Esophagus muscularis mucosa (tissue), 4 donors: ENCODE data around the gene NUP54. TPM values are rescaled to one million over a fixed set of nuclear protein-coding genes. Genes with fewer than 3 reads are reported as not detected.

ENCODE experiments used
- DNase-seq: peaks from one replicate; pipeline ENCODE4 v3.0.0-alpha.2; 2017; ENCODE audit errors: extremely low spot score
- H3K27ac ChIP-seq, 4 donors: fragments of 200-600 bp; sonication (generic); replicated peaks in 1 of 4; 1 replicate in 3 of 4; 2 replicates in 1 of 4; pipeline ENCODE4 v1.5.1; 2016 to 2019; ENCODE audit warnings: mild to moderate bottlenecking in 1 of 4
- H3K27me3 ChIP-seq, 4 donors: fragments of 200-600 bp; sonication (generic); one replicate each; pipeline versions ENCODE4 v1.5.1 to v1.6.0; 2016 to 2019
- H3K36me3 ChIP-seq, 4 donors: fragments of 200-600 bp; sonication (generic); one replicate each; pipeline ENCODE4 v1.5.1; 2016 to 2019
- H3K4me1 ChIP-seq, 4 donors: fragments of 200-600 bp; sonication (generic); one replicate each; pipeline ENCODE4 v1.5.1; 2016 to 2019
- H3K4me3 ChIP-seq, 4 donors: fragments of 200-600 bp; sonication (generic); 1 replicate in 2 of 4; 2 replicates in 2 of 4; pipeline ENCODE4 v1.5.1; 2016 to 2019; ENCODE audit warnings: mild to moderate bottlenecking in 4 of 4, moderate library complexity in 1 of 4
- H3K9me3 ChIP-seq, 4 donors: fragments of 200-600 bp; sonication (generic); 1 replicate in 3 of 4; 2 replicates in 1 of 4; pipeline ENCODE4 v1.5.1; 2016 to 2019
- CTCF ChIP-seq, 3 experiments: fragments of 200-600 bp in 2 of 3; fragments of 450-650 bp in 1 of 3; sonication (generic) in 2 of 3; IDR thresholded peaks; one replicate each; pipeline ENCODE4 v1.5.1; 2017 to 2019; ENCODE audit warnings: antibody characterized with exemption in 3 of 3, mild to moderate bottlenecking in 2 of 3, moderate library complexity in 1 of 3
- EP300 ChIP-seq: sonication (generic); formaldehyde crosslinking; IDR thresholded peaks from one replicate; pipeline ENCODE4 v1.6.1; 2017; ENCODE audit warnings: antibody characterized with exemption
- POLR2A ChIP-seq: fragments of 450-650 bp; IDR thresholded peaks from one replicate; pipeline ENCODE4 v1.6.1; 2017; ENCODE audit warnings: antibody characterized with exemption, moderate library complexity, mild to moderate bottlenecking, low read depth
- POLR2AphosphoS5 ChIP-seq, 2 donors: sonication (generic); formaldehyde crosslinking; IDR thresholded peaks; one replicate each; pipeline ENCODE4 v1.6.1; 2017; ENCODE audit warnings: antibody characterized with exemption in 2 of 2
- WGBS: methylation state at CpG from one replicate; pipeline ENCODE4 v1.1.5; 2018; 5-methylcytosine and 5-hydroxymethylcytosine counted together
- intact Hi-C: fragments of 100-400 bp; cut with DNase I; formaldehyde crosslinking; loops from one replicate; pipeline ENCODE4 v1.15.1; 2023
- total RNA-seq, 4 donors: library from RNA; depleted of rRNA; stranded (reverse); fragments of >200 nt; gene quantifications; one replicate each; pipeline versions ENCODE4 v1.1.0 to v1.2.1, GENCODE V29; 2016

NUP54 gene
- total RNA-seq, 4 donors from 2014 or later: 29.6 to 44.4 (median 39.3) TPM

DNA sequence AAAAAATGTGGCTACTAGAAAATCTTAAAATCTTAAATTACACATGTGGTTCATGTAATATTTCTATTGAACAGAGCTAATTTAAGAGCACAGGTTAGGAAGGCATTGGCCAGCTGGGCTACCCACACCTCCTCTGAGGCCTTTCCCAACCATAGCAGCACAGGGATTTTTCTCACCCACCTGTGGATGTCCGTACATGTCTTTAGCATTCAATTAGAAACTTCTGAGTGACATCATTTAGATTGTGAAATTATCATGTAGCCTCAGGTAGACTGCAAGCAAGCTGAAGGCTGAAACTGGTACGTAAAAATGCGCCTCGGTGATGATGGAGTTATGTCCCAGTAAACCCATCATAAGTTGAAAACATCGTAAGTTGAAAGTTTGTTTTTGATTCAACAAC lies 34.3 kb upstream of the NUP54 start:
- no peak for DNase-seq
- 92% methylated on average over 5 of the region's 5 CpGs for WGBS
- H3K27me3 ChIP-seq: no peaks in the 10 kb centered on the region
- TF ChIP-seq EP300 (no peak), POLR2A (no peak), CTCF (IDR thresholded peaks at IDR 0.05) (no peak), POLR2AphosphoS5 (IDR thresholded peaks at IDR 0.05) (no peak)
- H3K36me3 ChIP-seq: peaks cover 0 to 24% (median 12%) of the 10 kb centered on the region in 4 donors
- intact Hi-C loops: loop anchor here (10.0 kb wide), 1 partner anchor 322 kb away; no protein-coding TSS in a partner anchor
- no peak overlapping the region for H3K4me3 ChIP-seq
- H3K4me1 ChIP-seq: peaks cover 23 to 36% (median 28%) of the 10 kb centered on the region in 4 donors
- H3K9me3 ChIP-seq: no peaks in the 10 kb centered on the region
- H3K27ac ChIP-seq: no peak overlapping the region

DNA sequence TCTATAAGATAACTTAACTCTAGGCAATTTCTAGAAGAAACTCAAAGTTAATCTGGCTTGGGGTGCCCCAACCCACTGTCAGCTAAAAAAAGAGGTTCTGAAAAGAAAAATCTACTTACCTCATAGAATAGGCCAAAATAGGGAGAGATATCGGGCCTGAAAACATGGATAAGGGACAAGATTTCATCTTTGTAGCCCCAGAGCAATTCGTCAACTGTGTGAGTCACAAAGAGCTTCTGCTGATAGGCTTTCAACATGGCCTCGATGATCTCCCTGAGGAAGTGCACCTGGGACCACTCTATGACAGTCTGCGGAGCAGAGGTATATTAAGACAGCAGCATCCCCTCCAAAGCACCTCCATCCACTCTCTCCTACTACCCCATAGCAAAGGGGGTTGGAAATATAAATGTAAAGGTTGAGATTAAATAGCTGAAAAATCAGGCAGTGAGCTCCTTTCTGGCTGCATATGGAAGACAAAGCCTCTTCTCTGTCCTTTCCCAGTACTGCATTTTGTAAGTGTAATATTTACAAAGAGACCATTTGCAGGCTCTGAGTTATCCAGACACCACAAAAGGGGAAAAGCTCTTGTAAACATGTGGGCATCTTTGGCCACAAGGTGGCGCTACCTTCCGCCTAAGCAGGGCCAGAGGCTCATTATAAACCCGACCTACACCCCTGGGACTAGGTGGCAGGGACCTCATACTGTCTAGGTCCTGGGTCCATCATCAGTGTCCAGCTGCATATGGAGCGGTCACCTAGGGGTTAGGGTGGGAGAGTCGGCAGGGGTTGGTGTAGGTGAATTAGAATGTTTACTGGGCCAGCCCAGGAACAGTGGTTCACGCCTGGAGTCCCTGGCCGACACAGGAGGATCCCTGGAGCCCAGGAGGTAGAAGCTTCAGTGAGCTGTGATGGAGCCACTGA lies 31.5 kb upstream of the NUP54 start:
- H3K4me3 ChIP-seq: no peak overlapping the region
- no peaks in the 10 kb centered on the region for H3K9me3 ChIP-seq
- intact Hi-C loops: loop anchor here (2.0 to 10.0 kb wide), 4 partner anchors 73 to 325 kb away; partner anchors contain the start of gene STBD1
- H3K36me3 ChIP-seq: peaks cover 0 to 33% (median 11%) of the 10 kb centered on the region in 4 donors
- peaks cover 13 to 20% (median 19%) of the 10 kb centered on the region in 4 donors for H3K4me1 ChIP-seq
- no peaks in the 10 kb centered on the region for H3K27me3 ChIP-seq
- TF ChIP-seq POLR2A (no peak), POLR2AphosphoS5 (IDR thresholded peaks at IDR 0.05) (peak; percentile 43 to 64), CTCF (IDR thresholded peaks at IDR 0.05) (peak; percentile 83 to 92 (median 91))
- DNase-seq: peak; percentile 94
- WGBS: 76% methylated on average over 8 of the region's 11 CpGs
- H3K27ac ChIP-seq: peak overlapping the region in 1 of 4 donors; percentile 35

DNA sequence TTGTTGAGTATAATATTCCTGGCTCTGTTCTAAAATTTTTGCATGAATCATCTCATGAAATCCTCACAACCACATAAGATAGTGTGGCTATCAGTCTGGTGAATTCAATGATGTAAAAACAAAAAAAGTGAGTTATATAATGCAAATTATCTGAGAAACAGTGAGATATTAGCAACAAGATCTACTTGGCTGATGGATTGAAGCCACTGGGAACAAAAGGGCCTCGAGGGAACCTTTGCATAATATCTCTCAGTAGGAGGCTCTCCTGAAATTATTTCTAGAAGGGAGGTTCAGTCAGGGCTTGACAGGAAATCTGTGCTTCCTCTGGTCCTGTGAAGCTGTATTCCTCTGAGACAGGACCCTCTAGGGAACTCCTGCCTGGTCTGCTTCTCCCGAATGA lies 30.1 kb upstream of the NUP54 start:
- 50% methylated on average over 2 of the region's 2 CpGs for WGBS
- DNase-seq: no peak
- H3K9me3 ChIP-seq: no peaks in the 10 kb centered on the region
- peaks cover 12 to 22% (median 16%) of the 10 kb centered on the region in 4 donors for H3K4me1 ChIP-seq
- H3K36me3 ChIP-seq: peaks cover 2 to 47% (median 24%) of the 10 kb centered on the region in 4 donors
- H3K27ac ChIP-seq: no peak overlapping the region
- no peak for TF ChIP-seq EP300
- TF ChIP-seq CTCF (IDR thresholded peaks at IDR 0.05): no peak
- TF ChIP-seq POLR2AphosphoS5 (IDR thresholded peaks at IDR 0.05): no peak
- no peak for TF ChIP-seq POLR2A
- intact Hi-C loops: loop anchor here (2.0 to 5.0 kb wide), 2 partner anchors 129 to 247 kb away; partner anchors contain the start of gene STBD1
- no peaks in the 10 kb centered on the region for H3K27me3 ChIP-seq
- no peak overlapping the region for H3K4me3 ChIP-seq

GRCh38 chr4:76177709-76178108 lies 29.5 kb upstream of the NUP54 start:
- no peak overlapping the region for H3K27ac ChIP-seq
- H3K36me3 ChIP-seq: peaks cover 8 to 52% (median 30%) of the 10 kb centered on the region in 4 donors
- H3K9me3 ChIP-seq: no peaks in the 10 kb centered on the region
- H3K27me3 ChIP-seq: no peaks in the 10 kb centered on the region
- no peak overlapping the region for H3K4me3 ChIP-seq
- intact Hi-C loops: loop anchor here (2.0 to 5.0 kb wide), 2 partner anchors 130 to 247 kb away; partner anchors contain the start of gene STBD1
- H3K4me1 ChIP-seq: peaks cover 10 to 22% (median 15%) of the 10 kb centered on the region in 4 donors
- DNase-seq: no peak
- TF ChIP-seq EP300: no peak
- TF ChIP-seq POLR2A: no peak
- no peak for TF ChIP-seq CTCF (IDR thresholded peaks at IDR 0.05)
- no peak for TF ChIP-seq POLR2AphosphoS5 (IDR thresholded peaks at IDR 0.05)
